ENCODE data around the gene CNOT4. TPM values are rescaled to one million over a fixed set of nuclear protein-coding genes. Genes with fewer than 3 reads are reported as not detected.

The CNOT4 gene
- total RNA-seq, 4 donors from 2014 or later: 17.8 to 35.0 (median 26.2) TPM

GRCh38 chr7:135463908-135464307, 46.0 kb downstream of the CNOT4 start:
- 84 to 92% methylated on average over 3 of the region's 3 CpGs for WGBS, 2 donors (ENCODE audit: low coverage in 1 of 2)
- no peak for ATAC-seq

GRCh38 chr7:135459951-135460567, 49.8 kb downstream of the CNOT4 start:
- 65 to 72% methylated on average over 4 of the region's 4 CpGs for WGBS, 2 donors (ENCODE audit: low coverage in 1 of 2)

More at GRCh38 chr7:135463908-135464307, 46.0 kb downstream of the CNOT4 start:
- Histone ChIP-seq H3K4me3 (no peak overlapping the region), H3K27ac (no peak overlapping the region), H3K27me3 (no peaks in the 10 kb centered on the region), H3K9me3 (no peaks in the 10 kb centered on the region), H3K4me1 (peaks cover 0 to 26% (median 0%) of the 10 kb centered on the region in 3 donors), H3K36me3 (no peaks in the 10 kb centered on the region)
- TF ChIP-seq EP300 (IDR thresholded peaks at IDR 0.05) (no peak), CTCF (IDR thresholded peaks at IDR 0.05) (no peak), POLR2AphosphoS5 (IDR thresholded peaks at IDR 0.05) (no peak), POLR2A (IDR thresholded peaks at IDR 0.05) (no peak)

GRCh38 chr7:135459076-135459475, 50.8 kb downstream of the CNOT4 start:
- H3K36me3 ChIP-seq: no peaks in the 10 kb centered on the region
- TF ChIP-seq EP300 (IDR thresholded peaks at IDR 0.05) (no peak), POLR2A (IDR thresholded peaks at IDR 0.05) (no peak), POLR2AphosphoS5 (IDR thresholded peaks at IDR 0.05) (no peak), CTCF (IDR thresholded peaks at IDR 0.05) (no peak)
- no peak overlapping the region for H3K4me3 ChIP-seq
- H3K9me3 ChIP-seq: no peaks in the 10 kb centered on the region
- no peak for ATAC-seq
- 61 to 78% methylated on average over 6 of the region's 6 CpGs for WGBS, 2 donors (ENCODE audit: low coverage in 1 of 2)
- H3K27me3 ChIP-seq: no peaks in the 10 kb centered on the region
- no peak overlapping the region for H3K27ac ChIP-seq
- peaks cover 0 to 51% (median 0%) of the 10 kb centered on the region in 3 donors for H3K4me1 ChIP-seq

More at GRCh38 chr7:135459951-135460567, 49.8 kb downstream of the CNOT4 start:
- Histone ChIP-seq H3K36me3 (no peaks in the 10 kb centered on the region), H3K9me3 (no peaks in the 10 kb centered on the region), H3K4me1 (peaks cover 0 to 43% (median 0%) of the 10 kb centered on the region in 3 donors), H3K27me3 (no peaks in the 10 kb centered on the region), H3K27ac (no peak overlapping the region), H3K4me3 (no peak overlapping the region)
- TF ChIP-seq CTCF (IDR thresholded peaks at IDR 0.05): no peak
- no peak for ATAC-seq

GRCh38 chr7:135454060-135454459, 55.8 kb downstream of the CNOT4 start:
- H3K4me3 ChIP-seq: no peak overlapping the region

More at GRCh38 chr7:135454060-135454459, 55.8 kb downstream of the CNOT4 start:
- ATAC-seq: no peak
- Histone ChIP-seq H3K9me3 (no peaks in the 10 kb centered on the region), H3K36me3 (no peaks in the 10 kb centered on the region), H3K27me3 (no peaks in the 10 kb centered on the region), H3K27ac (no peak overlapping the region), H3K4me1 (peaks cover 0 to 40% (median 0%) of the 10 kb centered on the region in 3 donors)
- TF ChIP-seq EP300 (IDR thresholded peaks at IDR 0.05) (no peak), POLR2AphosphoS5 (IDR thresholded peaks at IDR 0.05) (no peak), POLR2A (IDR thresholded peaks at IDR 0.05) (no peak), CTCF (IDR thresholded peaks at IDR 0.05) (no peak)
- 91 to 93% methylated on average over 2 of the region's 3 CpGs for WGBS, 2 donors (ENCODE audit: low coverage in 1 of 2)
